A549 (cell line): Measurements from ENCODE around the gene MYO1H. TPM values are rescaled to one million over a fixed set of nuclear protein-coding genes. Genes with fewer than 3 reads are reported as not detected.

Source experiments
- ATAC-seq, 2 experiments: fragments of 200-7000 bp in 1 of 2; fragments of >200 bp in 1 of 2; cut with Nextera tagmentation in 1 of 2; cut with Tn5 transposase in 1 of 2; 3 replicates each; pipeline versions ENCODE4 v1.8.0 to v1.9.1; 2018 to 2020; ENCODE audit warnings: mild to moderate bottlenecking in 1 of 2, moderate library complexity in 1 of 2
- CTCF ChIA-PET: fragments of 300-600 bp; sonication (Branson Sonifier 250); formaldehyde crosslinking; extraction: SDS; loops from one replicate; lab custom pipeline; 2021; ENCODE audit warnings: antibody characterized with exemption, inconsistent platforms; lab: Yijun Ruan, JAX
- POLR2A ChIA-PET: fragments of 350-600 bp; formaldehyde crosslinking; extraction: SDS; loops from one replicate; lab custom pipeline; 2021; ENCODE audit warnings: antibody characterized with exemption, inconsistent platforms; lab: Yijun Ruan, JAX
- DNase-seq, 2 experiments: peaks; one replicate each; pipeline versions ENCODE4 v3.0.0 to v3.0.0-alpha.2; 2011 to 2016; ENCODE audit warnings: low read depth in 1 of 2, low spot score in 1 of 2
- FAIRE-seq: peaks from 2 replicates; lab custom pipeline; 2011; peaks lifted over from hg19 to GRCh38; lab: Jason Lieb, UNC
- H3K27ac ChIP-seq, 2 experiments: fragments of >200 bp; sonication (Bioruptor Twin); formaldehyde crosslinking; 3 replicates each; pipeline ENCODE4 v1.5.1; 2016 to 2017
- H3K4me1 ChIP-seq: fragments of >200 bp; sonication (Bioruptor Twin); formaldehyde crosslinking; 3 replicates; pipeline ENCODE4 v1.6.1; 2016
- H3K4me2 ChIP-seq: fragments of >200 bp; sonication (Bioruptor Twin); formaldehyde crosslinking; 3 replicates; pipeline ENCODE4 v1.6.1; 2016
- H3K4me3 ChIP-seq: fragments of >200 bp; sonication (Bioruptor Twin); formaldehyde crosslinking; 3 replicates; pipeline ENCODE4 v1.5.1; 2016
- H3K9me3 ChIP-seq: fragments of >200 bp; sonication (Bioruptor Twin); formaldehyde crosslinking; 3 replicates; pipeline ENCODE4 v1.6.1; 2016
- BHLHE40 ChIP-seq: IDR thresholded peaks from 2 replicates; pipeline ENCODE4 v1.6.1; 2012; ENCODE audit warnings: low read depth, low read length, inconsistent platforms
- CBX8 ChIP-seq: fragments of 200-600 bp; sonication (generic); IDR thresholded peaks from 2 replicates; pipeline ENCODE4 v1.6.1; 2016
- CEBPB ChIP-seq, 2 experiments: fragments of >200 bp in 1 of 2; sonication (Bioruptor Twin) in 1 of 2; formaldehyde crosslinking in 1 of 2; IDR thresholded peaks; 2 replicates each; pipeline ENCODE4 v1.6.1; 2012 to 2016
- CHD2 ChIP-seq: fragments of 150-350 bp; IDR thresholded peaks from 2 replicates; pipeline ENCODE4 v1.6.1; 2014; ENCODE audit warnings: low read length; ENCODE audit not compliant: partially characterized antibody
- CHD4 ChIP-seq: fragments of 200-600 bp; sonication (generic); IDR thresholded peaks from 2 replicates; pipeline ENCODE4 v1.6.1; 2016; ENCODE audit warnings: antibody characterized with exemption, mild to moderate bottlenecking, borderline replicate concordance
- EHF ChIP-seq: fragments of 250-450 bp; sonication (Bioruptor Pico); IDR thresholded peaks from 2 replicates; pipeline ENCODE4 v1.5.0; 2020; ENCODE audit warnings: mild to moderate bottlenecking
- EHMT2 ChIP-seq: fragments of 200-600 bp; sonication (generic); IDR thresholded peaks from 2 replicates; pipeline ENCODE4 v1.6.1; 2016; ENCODE audit warnings: antibody characterized with exemption, low read depth, mild to moderate bottlenecking, moderate library complexity
- EP300 ChIP-seq, 2 experiments: fragments of >200 bp; sonication (Bioruptor Twin); formaldehyde crosslinking; IDR thresholded peaks; 2 replicates in 1 of 2; 3 replicates in 1 of 2; pipeline ENCODE4 v1.6.1; 2016 to 2017
- FOSB ChIP-seq: fragments of 250-450 bp; sonication (Bioruptor Pico); IDR thresholded peaks from 2 replicates; pipeline ENCODE4 v1.5.0; 2020; ENCODE audit warnings: mild to moderate bottlenecking, moderate library complexity
- FOSL2 ChIP-seq, 2 experiments: fragments of 450-650 bp in 1 of 2; fragments of >200 bp in 1 of 2; sonication (Bioruptor Twin) in 1 of 2; formaldehyde crosslinking; IDR thresholded peaks; 2 replicates each; pipeline versions ENCODE4 v1.5.0 to v1.6.1; 2016 to 2020; ENCODE audit warnings: mild to moderate bottlenecking in 1 of 2, moderate library complexity in 1 of 2
- FOXS1 ChIP-seq: fragments of 250-450 bp; sonication (Bioruptor Pico); IDR thresholded peaks from 2 replicates; pipeline ENCODE4 v1.5.0; 2020; ENCODE audit warnings: mild to moderate bottlenecking, moderate library complexity
- HDAC2 ChIP-seq: fragments of 200-600 bp; sonication (generic); IDR thresholded peaks from 2 replicates; pipeline ENCODE4 v1.6.1; 2016
- HEYL ChIP-seq: fragments of 250-450 bp; sonication (Bioruptor Pico); IDR thresholded peaks from 2 replicates; pipeline ENCODE4 v1.8.0; 2021; ENCODE audit warnings: mild to moderate bottlenecking, moderate library complexity
- HOXB5 ChIP-seq: fragments of 250-450 bp; sonication (Bioruptor Pico); IDR thresholded peaks from 2 replicates; pipeline ENCODE4 v1.5.0; 2020; ENCODE audit warnings: mild to moderate bottlenecking, moderate library complexity
- JUN ChIP-seq, 2 experiments: fragments of >200 bp; sonication (Bioruptor Twin); formaldehyde crosslinking; IDR thresholded peaks; 2 replicates in 1 of 2; 3 replicates in 1 of 2; pipeline ENCODE4 v1.6.1; 2016 to 2017
- JUNB ChIP-seq: fragments of >200 bp; sonication (Bioruptor Twin); formaldehyde crosslinking; IDR thresholded peaks from 2 replicates; pipeline ENCODE4 v1.6.1; 2016
- MAFK ChIP-seq: fragments of 450-650 bp; IDR thresholded peaks from 2 replicates; pipeline ENCODE4 v1.6.1; 2014; ENCODE audit not compliant: partially characterized antibody
- MAZ ChIP-seq: fragments of 150-350 bp; IDR thresholded peaks from 2 replicates; pipeline ENCODE4 v1.6.1; 2014; ENCODE audit warnings: antibody characterized with exemption, low read depth, low read length, borderline replicate concordance
- MYC ChIP-seq: IDR thresholded peaks from 2 replicates; pipeline ENCODE4 v1.6.1; 2012; ENCODE audit warnings: mild to moderate bottlenecking, inconsistent platforms, low read length, improper control_type of control experiment, borderline replicate concordance
- RAD21 ChIP-seq, 2 experiments: fragments of >200 bp in 1 of 2; sonication (Bioruptor Twin) in 1 of 2; formaldehyde crosslinking in 1 of 2; IDR thresholded peaks in 1 of 2; conservative IDR thresholded peaks in 1 of 2; 2 replicates in 1 of 2; 3 replicates in 1 of 2; pipeline ENCODE4 v1.6.1; 2012 to 2018; ENCODE audit warnings: inconsistent platforms in 1 of 2
- RARB ChIP-seq: fragments of 250-450 bp; sonication (Bioruptor Pico); IDR thresholded peaks from 2 replicates; pipeline ENCODE4 v1.8.0; 2021; ENCODE audit warnings: mild to moderate bottlenecking, moderate library complexity
- RFX5 ChIP-seq: fragments of 450-650 bp; IDR thresholded peaks from 2 replicates; pipeline ENCODE4 v1.7.1; 2014; ENCODE audit warnings: antibody characterized with exemption, mild to moderate bottlenecking, moderate library complexity
- SREBF2 ChIP-seq: fragments of 450-650 bp; IDR thresholded peaks from 2 replicates; pipeline ENCODE4 v1.6.1; 2014; ENCODE audit warnings: mild to moderate bottlenecking, moderate library complexity
- TFCP2L1 ChIP-seq: fragments of 250-450 bp; sonication (Bioruptor Pico); IDR thresholded peaks from 2 replicates; pipeline ENCODE4 v1.5.0; 2021; ENCODE audit warnings: mild to moderate bottlenecking
- TP53 ChIP-seq: fragments of 250-450 bp; sonication (Bioruptor Pico); IDR thresholded peaks from 2 replicates; pipeline ENCODE4 v1.5.0; 2021; ENCODE audit warnings: mild to moderate bottlenecking, moderate library complexity
- ZC3H11A ChIP-seq: fragments of 450-650 bp; IDR thresholded peaks from 2 replicates; pipeline ENCODE4 v1.6.1; 2014; ENCODE audit warnings: antibody characterized with exemption, mild to moderate bottlenecking
- ZNF302 ChIP-seq: fragments of 250-450 bp; sonication (Bioruptor Pico); IDR thresholded peaks from 2 replicates; pipeline ENCODE4 v1.9.0; 2021; ENCODE audit warnings: inconsistent platforms, mild to moderate bottlenecking, moderate library complexity
- ZSCAN20 ChIP-seq: fragments of 250-450 bp; sonication (Bioruptor Pico); IDR thresholded peaks from 2 replicates; pipeline ENCODE4 v1.8.0; 2022; ENCODE audit warnings: mild to moderate bottlenecking, moderate library complexity
- WGBS: methylation state at CpG from one replicate; pipeline ENCODE4 v1.1.6; 2017; ENCODE audit errors: missing lambda C conversion rate; 5-methylcytosine and 5-hydroxymethylcytosine counted together
- polyA plus RNA-seq, 4 experiments: library from polyadenylated mRNA; depleted of rRNA in 3 of 4; stranded (reverse); fragments of >200 nt; fragmentation: RNase III in 1 of 4; extraction: RNeasy Plus Mini Kit Qiagen cat#74134 plus additional on column Dnase treatment in 1 of 4; gene quantifications; 2 replicates in 3 of 4; 3 replicates in 1 of 4; pipeline ENCODE4 v1.2.3, GENCODE V29; 2011 to 2017
- TF ChIP-seq, protein P1 (sequence below): fragments of 150-350 bp; IDR thresholded peaks from 2 replicates; pipeline ENCODE4 v1.6.1; 2014; ENCODE audit warnings: low read depth, mild to moderate bottlenecking, low read length
- TF ChIP-seq, protein P2 (sequence below): IDR thresholded peaks from 2 replicates; pipeline ENCODE4 v1.6.1; 2012
- TF ChIP-seq, protein P3 (sequence below): fragments of 450-650 bp; IDR thresholded peaks from 2 replicates; pipeline ENCODE4 v1.6.1; 2014; ENCODE audit warnings: antibody characterized with exemption
- TF ChIP-seq, protein P4 (sequence below): fragments of 250-450 bp; sonication (Bioruptor Pico); IDR thresholded peaks from 2 replicates; pipeline ENCODE4 v1.5.0; 2020; ENCODE audit warnings: low read depth, mild to moderate bottlenecking, moderate library complexity
- TF ChIP-seq, protein P5 (sequence below): fragments of >200 bp; sonication (Bioruptor Twin); formaldehyde crosslinking; IDR thresholded peaks from 2 replicates; pipeline ENCODE4 v1.6.1; 2016

The MYO1H gene
- polyA plus RNA-seq, 2 of the 4 experiments (the other 2 are of a cell fraction): not detected

DNA sequence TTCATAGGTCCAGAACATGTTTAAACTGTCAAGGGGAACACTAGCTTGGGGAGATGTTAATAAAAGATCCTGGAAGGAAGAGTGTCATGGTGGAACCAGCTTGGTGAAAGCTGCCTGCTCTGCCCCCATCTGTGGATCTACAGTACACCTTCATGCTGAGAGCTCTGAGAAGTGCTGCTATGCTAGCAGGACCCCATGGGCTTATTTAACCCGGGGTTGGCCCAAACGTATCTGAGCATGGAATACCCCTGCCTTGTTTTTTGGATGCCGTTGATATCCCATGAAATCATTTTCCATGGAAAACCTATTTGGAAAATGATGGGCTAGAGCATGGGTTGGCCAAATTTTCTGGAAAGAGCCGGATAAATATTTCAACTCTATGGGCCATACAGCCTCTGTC is 144.0 kb downstream of the MYO1H start:
- WGBS: 88% methylated on average over 4 of the region's 4 CpGs
- no peaks in the 10 kb centered on the region for H3K4me1 ChIP-seq
- no peak for ATAC-seq
- no peak for TF ChIP-seq FOSL2 (IDR thresholded peaks at IDR 0.05)
- TF ChIP-seq FOSL2 (CRISPR knock-in tag; IDR thresholded peaks at IDR 0.05): no peak
- no peak for TF ChIP-seq JUNB
- TF ChIP-seq, all 56 proteins: peak for 0
- no peak for FAIRE-seq
- no peak overlapping the region for H3K27ac ChIP-seq
- DNase-seq: no peak
- ChIA-PET CTCF (interaction anchor here (1.5 kb wide), 1 partner anchor 59 kb away, joined by 3 read pairs; no protein-coding TSS in a partner anchor), POLR2A (no interaction called here)
- no peak overlapping the region for H3K4me3 ChIP-seq
- no peaks in the 10 kb centered on the region for H3K9me3 ChIP-seq
- no peak overlapping the region for H3K4me2 ChIP-seq

DNA sequence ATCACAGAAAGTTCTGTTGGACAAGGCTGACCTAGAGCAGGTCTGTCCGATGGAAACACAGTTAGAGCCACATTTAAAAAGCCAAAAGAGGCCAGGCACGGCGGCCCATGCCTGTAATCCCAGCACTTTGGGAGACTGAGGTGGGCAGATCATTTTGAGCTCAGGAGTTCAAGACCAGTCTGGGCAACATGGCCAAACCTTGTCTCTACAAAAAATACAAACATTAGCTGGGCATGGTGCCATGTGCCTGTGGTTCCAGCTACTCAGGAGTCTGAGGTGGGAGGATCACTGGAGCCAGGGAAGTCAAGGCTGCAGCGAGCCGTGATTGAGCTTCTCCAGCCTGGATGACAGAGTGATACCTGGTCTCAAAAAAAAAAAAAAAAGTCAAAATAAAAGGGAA is 144.7 kb downstream of the MYO1H start:
- no peak overlapping the region for H3K4me3 ChIP-seq
- FAIRE-seq (no peak), DNase-seq (no peak), ATAC-seq (no peak)
- POLR2A ChIA-PET: no interaction called here
- no peak overlapping the region for H3K27ac ChIP-seq
- 92% methylated on average over 5 of the region's 5 CpGs for WGBS
- TF ChIP-seq BHLHE40 (no peak), CHD4 (no peak), MAZ (no peak), CBX8 (no peak), RARB (no peak), EP300 (IDR thresholded peaks at IDR 0.05) (no peak), ZNF302 (CRISPR knock-in tag) (no peak), CHD2 (no peak), CEBPB (IDR thresholded peaks at IDR 0.05) (no peak), RFX5 (no peak), FOSL2 (IDR thresholded peaks at IDR 0.05) (no peak), FOSL2 (CRISPR knock-in tag; IDR thresholded peaks at IDR 0.05) (no peak), EHF (CRISPR knock-in tag) (no peak), SREBF2 (no peak), HEYL (CRISPR knock-in tag) (no peak), ZC3H11A (no peak), TP53 (CRISPR knock-in tag) (no peak)
- TF ChIP-seq, protein P1, sequence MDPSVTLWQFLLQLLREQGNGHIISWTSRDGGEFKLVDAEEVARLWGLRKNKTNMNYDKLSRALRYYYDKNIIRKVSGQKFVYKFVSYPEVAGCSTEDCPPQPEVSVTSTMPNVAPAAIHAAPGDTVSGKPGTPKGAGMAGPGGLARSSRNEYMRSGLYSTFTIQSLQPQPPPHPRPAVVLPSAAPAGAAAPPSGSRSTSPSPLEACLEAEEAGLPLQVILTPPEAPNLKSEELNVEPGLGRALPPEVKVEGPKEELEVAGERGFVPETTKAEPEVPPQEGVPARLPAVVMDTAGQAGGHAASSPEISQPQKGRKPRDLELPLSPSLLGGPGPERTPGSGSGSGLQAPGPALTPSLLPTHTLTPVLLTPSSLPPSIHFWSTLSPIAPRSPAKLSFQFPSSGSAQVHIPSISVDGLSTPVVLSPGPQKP: no peak
- H3K4me1 ChIP-seq: no peaks in the 10 kb centered on the region
- H3K4me2 ChIP-seq: no peak overlapping the region
- H3K9me3 ChIP-seq: no peaks in the 10 kb centered on the region
- CTCF ChIA-PET: no interaction called here

DNA sequence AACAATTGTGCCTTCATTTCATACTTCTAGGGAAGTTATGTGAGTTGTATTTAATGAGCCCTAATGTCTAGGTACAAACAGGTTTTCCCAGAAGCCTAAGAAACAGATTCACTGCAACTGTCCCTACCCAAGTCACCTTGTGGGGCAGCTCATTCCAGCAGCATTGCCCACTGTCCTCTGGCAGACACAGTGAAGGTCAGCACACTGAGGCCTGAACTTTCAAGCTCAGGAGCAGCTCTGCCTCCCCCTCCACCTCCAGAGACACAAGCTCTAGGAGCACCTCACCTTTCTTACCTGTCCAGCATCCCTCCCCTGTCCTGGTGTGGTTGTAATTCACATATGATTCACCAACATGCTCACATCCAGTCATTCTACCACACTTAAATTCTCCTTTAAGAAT is 145.4 kb downstream of the MYO1H start:
- no peak for DNase-seq
- POLR2A ChIA-PET: no interaction called here
- no peak overlapping the region for H3K27ac ChIP-seq
- TF ChIP-seq, protein P2, sequence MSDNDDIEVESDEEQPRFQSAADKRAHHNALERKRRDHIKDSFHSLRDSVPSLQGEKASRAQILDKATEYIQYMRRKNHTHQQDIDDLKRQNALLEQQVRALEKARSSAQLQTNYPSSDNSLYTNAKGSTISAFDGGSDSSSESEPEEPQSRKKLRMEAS: no peak
- TF ChIP-seq EHMT2: no peak
- TF ChIP-seq, protein P3, sequence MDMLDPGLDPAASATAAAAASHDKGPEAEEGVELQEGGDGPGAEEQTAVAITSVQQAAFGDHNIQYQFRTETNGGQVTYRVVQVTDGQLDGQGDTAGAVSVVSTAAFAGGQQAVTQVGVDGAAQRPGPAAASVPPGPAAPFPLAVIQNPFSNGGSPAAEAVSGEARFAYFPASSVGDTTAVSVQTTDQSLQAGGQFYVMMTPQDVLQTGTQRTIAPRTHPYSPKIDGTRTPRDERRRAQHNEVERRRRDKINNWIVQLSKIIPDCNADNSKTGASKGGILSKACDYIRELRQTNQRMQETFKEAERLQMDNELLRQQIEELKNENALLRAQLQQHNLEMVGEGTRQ: no peak
- TF ChIP-seq EP300 (IDR thresholded peaks at IDR 0.05): no peak
- no peak for TF ChIP-seq FOSB (CRISPR knock-in tag)
- TF ChIP-seq JUN (IDR thresholded peaks at IDR 0.05): no peak
- TF ChIP-seq, protein P1: no peak
- TF ChIP-seq CBX8: no peak
- no peak for TF ChIP-seq HOXB5
- TF ChIP-seq RAD21 (conservative IDR thresholded peaks at IDR 0.05 in 1 of 2, IDR thresholded peaks at IDR 0.05 in 1 of 2): no peak
- TF ChIP-seq, protein P4, sequence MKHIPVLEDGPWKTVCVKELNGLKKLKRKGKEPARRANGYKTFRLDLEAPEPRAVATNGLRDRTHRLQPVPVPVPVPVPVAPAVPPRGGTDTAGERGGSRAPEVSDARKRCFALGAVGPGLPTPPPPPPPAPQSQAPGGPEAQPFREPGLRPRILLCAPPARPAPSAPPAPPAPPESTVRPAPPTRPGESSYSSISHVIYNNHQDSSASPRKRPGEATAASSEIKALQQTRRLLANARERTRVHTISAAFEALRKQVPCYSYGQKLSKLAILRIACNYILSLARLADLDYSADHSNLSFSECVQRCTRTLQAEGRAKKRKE (CRISPR knock-in tag): no peak
- TF ChIP-seq TFCP2L1: no peak
- TF ChIP-seq MYC: no peak
- no peak for TF ChIP-seq HDAC2
- TF ChIP-seq FOXS1 (CRISPR knock-in tag): no peak
- no peak for TF ChIP-seq ZSCAN20 (CRISPR knock-in tag)
- no peak for TF ChIP-seq MAFK
- TF ChIP-seq, protein P5, sequence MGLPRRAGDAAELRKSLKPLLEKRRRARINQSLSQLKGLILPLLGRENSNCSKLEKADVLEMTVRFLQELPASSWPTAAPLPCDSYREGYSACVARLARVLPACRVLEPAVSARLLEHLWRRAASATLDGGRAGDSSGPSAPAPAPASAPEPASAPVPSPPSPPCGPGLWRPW: no peak
- TF ChIP-seq, all 56 proteins: peak for 0
- Histone ChIP-seq H3K4me2 (no peak overlapping the region), H3K4me3 (no peak overlapping the region), H3K4me1 (no peaks in the 10 kb centered on the region), H3K9me3 (no peaks in the 10 kb centered on the region)
- ATAC-seq (no peak), FAIRE-seq (no peak)
- CTCF ChIA-PET: interaction anchor here (1.4 kb wide), 1 partner anchor 11 kb away, joined by 4 read pairs; no protein-coding TSS in a partner anchor
